Middle frontal gyrus (tissue), 1 donor: Measurements from ENCODE around the gene RNF212B.

Experiments
- DNase-seq: peaks from one replicate; pipeline ENCODE4 v3.0.0-alpha.2; 2015; ENCODE audit warnings: low spot score; ENCODE audit errors: extremely low spot score

RNF212B gene

GRCh38 chr14:23319746-23320583, 82.2 kb downstream of the RNF212B start:
- no peak for DNase-seq

- DNase-seq = peak; percentile 100
Observed at GRCh38 chr14:23320584-23321571, 83.1 kb downstream of the RNF212B start, which contains the start of gene PABPN1. Gene PABPN1, plus strand, starts transcription at chr14:23321457. Its CDS starts 13 bp downstream, at chr14:23321470.

GRCh38 chr14:23321572-23322547, 84.1 kb downstream of the RNF212B start:
- no peak for DNase-seq
